Thyroid gland (tissue), 4 donors: Measurements from ENCODE around the gene ATXN7L1. TPM values are rescaled to one million over a fixed set of nuclear protein-coding genes. Genes with fewer than 3 reads are reported as not detected.

Experiments
- DNase-seq, 2 donors: peaks; one replicate each; pipeline ENCODE4 v3.0.0-alpha.2; 2019
- H3K27ac ChIP-seq, 3 donors: fragments of 200-600 bp; sonication (generic); 1 replicate in 2 of 3; 2 replicates in 1 of 3; pipeline ENCODE4 v1.5.1; 2016 to 2019; ENCODE audit warnings: mild to moderate bottlenecking in 1 of 3, moderate library complexity in 1 of 3
- H3K27me3 ChIP-seq: fragments of 200-600 bp; sonication (generic); one replicate; pipeline ENCODE4 v1.5.1; 2019
- H3K36me3 ChIP-seq, 2 donors: fragments of 200-600 bp; sonication (generic); one replicate each; pipeline ENCODE4 v1.5.1; 2016 to 2019
- H3K4me1 ChIP-seq, 2 donors: fragments of 200-600 bp; sonication (generic); one replicate each; pipeline ENCODE4 v1.5.1; 2017 to 2019
- H3K4me3 ChIP-seq, 3 donors: fragments of 200-600 bp; sonication (generic); replicated peaks in 1 of 3; 1 replicate in 2 of 3; 2 replicates in 1 of 3; pipeline ENCODE4 v1.5.1; 2016; ENCODE audit warnings: mild to moderate bottlenecking in 1 of 3
- H3K9me3 ChIP-seq: fragments of 200-600 bp; sonication (generic); one replicate; pipeline ENCODE4 v1.5.1; 2017
- POLR2A ChIP-seq, 2 donors: fragments of 450-650 bp; IDR thresholded peaks; one replicate each; pipeline ENCODE4 v1.6.1; 2017; ENCODE audit warnings: antibody characterized with exemption in 2 of 2, mild to moderate bottlenecking in 2 of 2, moderate library complexity in 1 of 2
- WGBS, 2 donors: methylation state at CpG; one replicate each; pipeline ENCODE4 v1.1.5; 2017; 5-methylcytosine and 5-hydroxymethylcytosine counted together
- intact Hi-C: fragments of 100-400 bp; cut with DNase I; formaldehyde crosslinking; loops from one replicate; pipeline ENCODE4 v1.15.1; 2023
- total RNA-seq, 4 donors: library from RNA; depleted of rRNA; stranded (reverse); fragments of >200 nt; gene quantifications; one replicate each; pipeline ENCODE4 v1.2.3, GENCODE V29; 2016
- TF ChIP-seq, protein P1 (sequence below), 6 experiments: fragments of 200-600 bp in 3 of 6; fragments of 450-650 bp in 3 of 6; sonication (generic) in 3 of 6; IDR thresholded peaks; one replicate each; pipeline ENCODE4 v1.5.1; 2016 to 2019; ENCODE audit warnings: antibody characterized with exemption in 6 of 6, mild to moderate bottlenecking in 2 of 6, inconsistent platforms in 1 of 6, moderate library complexity in 1 of 6

The ATXN7L1 gene
- total RNA-seq, 4 donors from 2014 or later: 21.8 to 24.4 (median 22.8) TPM

DNA sequence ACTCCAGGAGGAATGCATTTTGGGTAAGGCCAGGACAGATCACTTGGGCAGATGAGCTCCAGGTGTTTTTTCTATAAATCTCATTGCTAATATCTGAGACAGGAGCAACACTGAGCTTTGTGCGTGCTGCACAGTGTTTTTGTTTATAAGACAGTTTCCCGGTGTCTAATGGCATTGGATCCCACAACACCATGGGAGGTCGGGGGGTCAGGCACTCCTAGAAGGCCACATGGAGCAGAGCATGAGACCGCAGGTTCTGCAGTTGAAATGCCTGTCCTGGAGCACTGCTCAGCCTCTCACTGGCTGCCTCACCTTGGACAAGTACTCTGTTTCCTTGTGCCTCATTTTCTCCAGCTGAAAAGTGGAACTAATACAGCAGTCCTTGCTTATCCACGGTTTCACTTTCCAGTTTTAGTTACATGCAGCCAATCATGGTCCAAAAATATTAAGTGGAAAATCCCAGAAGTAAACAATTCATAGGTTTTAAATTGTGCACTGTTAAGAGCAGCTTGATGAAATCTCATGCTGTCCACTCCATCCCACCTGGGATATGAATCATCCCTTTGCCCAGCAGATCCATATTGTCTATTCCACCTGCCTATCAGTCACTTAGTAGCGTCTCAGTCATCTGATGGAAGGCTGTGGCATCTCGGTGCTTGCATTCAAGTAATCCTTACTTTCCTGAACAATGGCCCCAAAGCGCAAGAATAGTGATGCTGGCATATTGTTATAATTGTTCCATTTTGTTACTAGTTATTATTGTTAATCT, 35.2 kb downstream of the ATXN7L1 start:
- Histone ChIP-seq H3K4me1 (peaks cover 18 to 26% of the 10 kb centered on the region in 2 donors), H3K36me3 (no peaks in the 10 kb centered on the region), H3K27ac (no peak overlapping the region), H3K4me3 (no peak overlapping the region), H3K27me3 (no peaks in the 10 kb centered on the region), H3K9me3 (no peaks in the 10 kb centered on the region)
- TF ChIP-seq, protein P1, sequence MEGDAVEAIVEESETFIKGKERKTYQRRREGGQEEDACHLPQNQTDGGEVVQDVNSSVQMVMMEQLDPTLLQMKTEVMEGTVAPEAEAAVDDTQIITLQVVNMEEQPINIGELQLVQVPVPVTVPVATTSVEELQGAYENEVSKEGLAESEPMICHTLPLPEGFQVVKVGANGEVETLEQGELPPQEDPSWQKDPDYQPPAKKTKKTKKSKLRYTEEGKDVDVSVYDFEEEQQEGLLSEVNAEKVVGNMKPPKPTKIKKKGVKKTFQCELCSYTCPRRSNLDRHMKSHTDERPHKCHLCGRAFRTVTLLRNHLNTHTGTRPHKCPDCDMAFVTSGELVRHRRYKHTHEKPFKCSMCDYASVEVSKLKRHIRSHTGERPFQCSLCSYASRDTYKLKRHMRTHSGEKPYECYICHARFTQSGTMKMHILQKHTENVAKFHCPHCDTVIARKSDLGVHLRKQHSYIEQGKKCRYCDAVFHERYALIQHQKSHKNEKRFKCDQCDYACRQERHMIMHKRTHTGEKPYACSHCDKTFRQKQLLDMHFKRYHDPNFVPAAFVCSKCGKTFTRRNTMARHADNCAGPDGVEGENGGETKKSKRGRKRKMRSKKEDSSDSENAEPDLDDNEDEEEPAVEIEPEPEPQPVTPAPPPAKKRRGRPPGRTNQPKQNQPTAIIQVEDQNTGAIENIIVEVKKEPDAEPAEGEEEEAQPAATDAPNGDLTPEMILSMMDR (IDR thresholded peaks at IDR 0.05): no peak
- TF ChIP-seq POLR2A (IDR thresholded peaks at IDR 0.05): no peak
- intact Hi-C loops: no loop called here
- WGBS, 2 donors: 92 to 93% methylated on average over 8 of the region's 8 CpGs
- no peak for DNase-seq

DNA sequence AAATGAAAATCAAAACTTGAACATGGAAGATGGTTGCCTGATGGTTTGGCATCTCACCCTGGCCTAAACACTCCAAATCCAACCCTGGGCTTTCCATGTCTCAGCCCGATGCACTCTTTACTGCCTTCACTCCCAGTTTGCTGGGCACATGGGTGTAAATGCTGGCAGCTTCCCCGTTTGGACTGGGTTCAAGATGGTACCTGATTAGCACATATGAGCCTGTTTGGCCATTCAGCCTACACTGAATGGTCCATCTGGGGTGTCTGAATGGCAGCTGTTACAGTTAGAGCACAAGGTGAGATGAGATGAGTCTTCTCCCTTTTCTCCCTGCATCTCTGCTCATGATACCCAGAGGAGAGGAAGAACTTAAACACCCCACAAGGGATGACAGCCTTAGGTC, 37.1 kb downstream of the ATXN7L1 start:
- Histone ChIP-seq H3K27ac (no peak overlapping the region), H3K4me1 (peaks cover 18 to 28% of the 10 kb centered on the region in 2 donors), H3K36me3 (no peaks in the 10 kb centered on the region), H3K27me3 (no peaks in the 10 kb centered on the region), H3K9me3 (no peaks in the 10 kb centered on the region), H3K4me3 (no peak overlapping the region)
- no peak for TF ChIP-seq POLR2A (IDR thresholded peaks at IDR 0.05)
- DNase-seq: peak in 1 of 2 donors; percentile 18
- WGBS, 2 donors: 59 to 63% methylated on average over 2 of the region's 2 CpGs
- intact Hi-C loops: no loop called here

DNA sequence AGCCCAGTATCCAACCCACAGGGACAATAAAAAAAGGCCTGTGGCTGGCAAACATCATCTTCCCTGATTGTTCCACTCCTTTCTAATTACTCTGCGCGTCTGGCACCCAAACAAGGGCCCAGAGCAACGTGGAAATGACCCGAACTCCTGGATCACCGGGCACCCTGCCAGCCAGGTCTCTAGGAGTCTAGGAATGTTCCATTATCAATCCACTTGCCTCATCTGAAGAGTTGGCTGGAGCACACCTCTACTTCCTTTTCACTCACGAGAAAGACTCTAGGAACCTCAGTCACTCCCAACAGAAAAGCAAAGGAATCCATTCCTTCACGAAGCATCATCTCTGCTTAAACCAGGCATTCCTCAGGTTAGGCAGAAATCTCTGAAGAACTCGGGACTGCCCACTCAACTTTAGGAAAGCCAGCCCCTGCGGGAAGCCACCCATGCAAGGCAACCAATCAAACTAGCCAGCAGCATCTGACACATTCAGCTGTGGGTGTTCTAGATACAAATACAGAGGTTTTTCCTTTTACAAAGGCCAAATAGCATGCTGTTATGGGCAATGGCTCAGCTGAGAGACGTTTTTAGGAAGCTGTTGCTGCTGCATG, 37.7 kb downstream of the ATXN7L1 start:
- H3K27me3 ChIP-seq: no peaks in the 10 kb centered on the region
- H3K36me3 ChIP-seq: no peaks in the 10 kb centered on the region
- TF ChIP-seq, protein P1 (IDR thresholded peaks at IDR 0.05): no peak
- no peak for TF ChIP-seq POLR2A (IDR thresholded peaks at IDR 0.05)
- 22 to 29% methylated on average over 10 of the region's 10 CpGs for WGBS, 2 donors
- peak; percentile 82 to 86 for DNase-seq
- no peak overlapping the region for H3K4me3 ChIP-seq
- peaks cover 18 to 28% of the 10 kb centered on the region in 2 donors for H3K4me1 ChIP-seq
- peak overlapping the region in 1 of 3 donors; percentile 26 for H3K27ac ChIP-seq
- no peaks in the 10 kb centered on the region for H3K9me3 ChIP-seq
- intact Hi-C loops: no loop called here

DNA sequence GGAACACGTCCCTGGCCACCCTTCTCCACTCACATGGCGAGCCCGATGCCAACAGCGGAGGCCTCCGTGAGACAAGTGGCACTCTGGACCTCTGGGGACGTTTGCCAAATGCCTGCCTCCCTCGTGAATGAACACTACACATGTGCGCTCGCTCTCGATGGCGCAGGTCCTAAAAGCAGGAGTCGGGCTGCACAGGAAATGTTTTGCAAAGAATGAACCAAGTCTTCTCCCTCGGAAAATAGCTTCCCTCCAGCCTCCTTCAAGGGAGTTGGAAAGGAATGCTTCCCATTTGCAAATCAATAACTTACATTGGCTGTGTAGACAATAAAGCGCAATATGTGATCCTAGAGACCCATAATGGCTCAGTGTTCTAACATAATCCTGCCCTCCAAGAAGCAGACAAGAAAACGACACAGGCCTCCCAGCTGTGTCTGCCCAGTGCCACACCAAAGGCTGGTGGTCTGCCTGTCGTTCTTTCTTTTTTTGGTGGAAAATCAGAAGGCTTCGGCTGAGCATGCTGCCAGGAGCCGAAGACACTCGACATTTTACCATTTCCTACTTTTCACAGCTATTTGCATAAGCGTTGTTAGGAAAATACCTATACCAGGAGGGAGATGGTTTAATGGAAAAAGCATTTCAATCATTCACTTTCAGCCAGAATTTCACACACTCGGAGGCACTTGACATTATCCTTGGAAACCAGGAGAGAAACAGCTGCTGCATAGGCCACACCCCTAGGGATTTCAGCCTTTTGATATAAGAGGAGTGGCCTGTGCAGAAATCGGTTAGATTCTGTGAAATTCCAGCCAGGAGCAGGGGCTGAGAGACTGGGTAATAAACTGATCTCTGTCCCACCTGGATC, 38.4 kb downstream of the ATXN7L1 start:
- peak; percentile 85 to 86 for DNase-seq
- TF ChIP-seq POLR2A (IDR thresholded peaks at IDR 0.05): no peak
- TF ChIP-seq, protein P1 (IDR thresholded peaks at IDR 0.05): no peak
- Histone ChIP-seq H3K4me3 (no peak overlapping the region), H3K4me1 (peaks cover 18 to 28% of the 10 kb centered on the region in 2 donors), H3K9me3 (no peaks in the 10 kb centered on the region), H3K27me3 (no peaks in the 10 kb centered on the region), H3K27ac (peak overlapping the region in 1 of 3 donors; percentile 26), H3K36me3 (no peaks in the 10 kb centered on the region)
- intact Hi-C loops: no loop called here
- WGBS, 2 donors: 50 to 56% methylated on average over 21 to 22 of the region's 22 CpGs

DNA sequence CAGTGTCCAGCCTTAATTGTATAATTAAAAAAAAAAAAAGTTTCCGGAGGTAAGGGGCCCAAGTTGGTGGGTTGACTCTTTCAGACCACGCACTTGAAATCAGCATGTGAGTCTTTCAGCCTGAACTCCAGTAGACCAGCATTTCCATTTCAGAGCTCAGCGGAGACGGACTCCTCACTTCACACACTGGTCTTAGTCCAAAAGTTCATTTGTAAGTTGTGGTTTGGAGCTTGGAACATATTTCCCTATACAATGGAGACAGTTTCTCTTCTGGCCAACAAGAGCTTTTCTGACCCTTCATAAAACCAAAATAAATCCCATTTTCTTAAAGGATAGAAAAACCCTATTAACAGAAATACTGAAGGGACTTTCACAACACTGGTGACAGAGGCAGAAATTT, 41.0 kb downstream of the ATXN7L1 start:
- Histone ChIP-seq H3K27me3 (no peaks in the 10 kb centered on the region), H3K4me3 (no peak overlapping the region), H3K27ac (no peak overlapping the region), H3K36me3 (no peaks in the 10 kb centered on the region), H3K4me1 (peaks cover 23 to 33% of the 10 kb centered on the region in 2 donors), H3K9me3 (no peaks in the 10 kb centered on the region)
- intact Hi-C loops: no loop called here
- WGBS, 2 donors: 87 to 97% methylated on average over 4 of the region's 4 CpGs
- TF ChIP-seq POLR2A (IDR thresholded peaks at IDR 0.05): no peak
- TF ChIP-seq, protein P1 (IDR thresholded peaks at IDR 0.05): no peak
- DNase-seq: no peak
